GM18498 (cell line): ENCODE data around the gene ANTXRL.
"Not testable (repeated sequence)": the region's sequence is repeated elsewhere in the genome, so short reads cannot be mapped to it uniquely, and the experiment has no call there.

ENCODE experiments used
- ATAC-seq: cut with Tn5 transposase; IDR thresholded peaks from one replicate; pipeline ENCODE4 v1.9.1; 2021; ENCODE audit warnings: mild to moderate bottlenecking, moderate library complexity; ENCODE audit not compliant: unreplicated experiment

ANTXRL gene

GRCh38 chr10:46286991-46287693 is at the start of gene ANTXRL:
ANTXRL (plus strand) TSS chr10:46286997; CDS start chr10:46287263, 266 bp downstream.
- no peak for ATAC-seq

- no peak for ATAC-seq
These were observed 48.8 kb upstream of the ANTXRL start for GRCh38 chr10:46237815-46238510.

GRCh38 chr10:46239247-46239646 is 47.5 kb upstream of the ANTXRL start:
- no peak for ATAC-seq

GRCh38 chr10:46239993-46240683 is 46.7 kb upstream of the ANTXRL start:
- no peak for ATAC-seq

GRCh38 chr10:46240684-46241565 is 45.9 kb upstream of the ANTXRL start:
- ATAC-seq, result no peak

GRCh38 chr10:46245381-46245900 is 41.4 kb upstream of the ANTXRL start:
- no peak for ATAC-seq

GRCh38 chr10:46246400-46247180 is 40.2 kb upstream of the ANTXRL start:
- ATAC-seq, result not testable (repeated sequence)

GRCh38 chr10:46247181-46247475 is 39.7 kb upstream of the ANTXRL start:
- ATAC-seq, result no peak

- no peak for ATAC-seq
These were observed 38.8 kb upstream of the ANTXRL start for GRCh38 chr10:46247808-46248569.

GRCh38 chr10:46248651-46249146 is 38.1 kb upstream of the ANTXRL start:
- no peak for ATAC-seq

GRCh38 chr10:46249617-46250344 is 37.0 kb upstream of the ANTXRL start:
- not testable (repeated sequence) for ATAC-seq

GRCh38 chr10:46250481-46250880 is 36.3 kb upstream of the ANTXRL start:
- ATAC-seq, result no peak

- ATAC-seq, result no peak
These were observed 35.6 kb upstream of the ANTXRL start for GRCh38 chr10:46250898-46251856.

- no peak for ATAC-seq
These were observed 34.6 kb upstream of the ANTXRL start for GRCh38 chr10:46251857-46252847.

GRCh38 chr10:46253076-46254006 is 33.5 kb upstream of the ANTXRL start:
- ATAC-seq, result no peak
